ENCODE data around the gene FOXL2NB.

DNA sequence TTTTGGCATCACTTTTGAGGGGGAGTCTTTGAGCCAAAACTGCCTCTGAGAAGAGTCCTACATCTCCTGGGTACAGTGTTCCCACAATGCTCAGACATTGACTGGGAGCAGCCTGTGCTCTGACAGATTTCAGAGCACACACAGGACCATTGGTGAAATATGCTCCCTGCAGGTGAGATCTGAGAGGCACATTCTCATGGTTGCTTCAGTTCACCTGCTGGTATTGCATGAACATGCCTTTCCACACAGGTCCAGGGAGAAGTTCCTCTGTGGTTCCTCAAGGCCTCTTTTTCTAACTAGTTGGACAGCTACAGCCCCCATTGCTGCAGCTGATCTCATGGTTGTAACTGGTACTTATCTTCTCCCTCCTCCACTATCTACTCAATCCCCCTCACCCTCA is 37.1 kb upstream of the FOXL2NB start:
- TF ChIP-seq, protein P1, sequence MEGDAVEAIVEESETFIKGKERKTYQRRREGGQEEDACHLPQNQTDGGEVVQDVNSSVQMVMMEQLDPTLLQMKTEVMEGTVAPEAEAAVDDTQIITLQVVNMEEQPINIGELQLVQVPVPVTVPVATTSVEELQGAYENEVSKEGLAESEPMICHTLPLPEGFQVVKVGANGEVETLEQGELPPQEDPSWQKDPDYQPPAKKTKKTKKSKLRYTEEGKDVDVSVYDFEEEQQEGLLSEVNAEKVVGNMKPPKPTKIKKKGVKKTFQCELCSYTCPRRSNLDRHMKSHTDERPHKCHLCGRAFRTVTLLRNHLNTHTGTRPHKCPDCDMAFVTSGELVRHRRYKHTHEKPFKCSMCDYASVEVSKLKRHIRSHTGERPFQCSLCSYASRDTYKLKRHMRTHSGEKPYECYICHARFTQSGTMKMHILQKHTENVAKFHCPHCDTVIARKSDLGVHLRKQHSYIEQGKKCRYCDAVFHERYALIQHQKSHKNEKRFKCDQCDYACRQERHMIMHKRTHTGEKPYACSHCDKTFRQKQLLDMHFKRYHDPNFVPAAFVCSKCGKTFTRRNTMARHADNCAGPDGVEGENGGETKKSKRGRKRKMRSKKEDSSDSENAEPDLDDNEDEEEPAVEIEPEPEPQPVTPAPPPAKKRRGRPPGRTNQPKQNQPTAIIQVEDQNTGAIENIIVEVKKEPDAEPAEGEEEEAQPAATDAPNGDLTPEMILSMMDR (conservative IDR thresholded peaks at IDR 0.05; ENCODE audit: low read length) = no peak
- no peak for TF ChIP-seq EZH2phosphoT487 (IDR thresholded peaks at IDR 0.05; ENCODE audit: borderline replicate concordance)

Measured in Loucy (cell line).